Endothelial cell of umbilical vein (primary cell): ENCODE measurements around the gene CASP10. TPM values are rescaled to one million over a fixed set of nuclear protein-coding genes. Genes with fewer than 3 reads are reported as not detected.
A peak's percentile ranks its signal among the peaks of the same experiment; 100 is the strongest.

Experiments
- BruUV-seq: library from RNA; stranded (reverse); fragments of 400-500 nt; replicated peaks from 2 replicates; lab custom pipeline; 2021; lab: Mats Ljungman, UMichigan
- CTCF ChIA-PET: fragments of 300-600, 350-600 bp; sonication (Branson Sonifier 250); formaldehyde crosslinking; loops from one replicate; lab custom pipeline; 2021; ENCODE audit warnings: antibody characterized with exemption, inconsistent platforms; lab: Charles Lee
- POLR2A ChIA-PET: fragments of 300-600, 350-600 bp; sonication (Branson Sonifier 250); formaldehyde crosslinking; loops from one replicate; lab custom pipeline; 2021; ENCODE audit warnings: antibody characterized with exemption, inconsistent platforms; lab: Charles Lee
- DNase-seq: peaks from one replicate; pipeline ENCODE4 v3.0.0-alpha.2; 2011; ENCODE audit warnings: low read depth, low spot score
- FAIRE-seq: peaks from 2 replicates; lab custom pipeline; 2011; peaks lifted over from hg19 to GRCh38; lab: Jason Lieb, UNC
- H2AFZ ChIP-seq: 2 replicates; pipeline ENCODE4 v1.6.0; 2012; ENCODE audit warnings: low read depth, low read length, control low read depth, inconsistent platforms
- H3K27ac ChIP-seq: 2 replicates; pipeline ENCODE4 v1.5.1; 2011; ENCODE audit warnings: low read depth, mild to moderate bottlenecking, control low read depth, low read length, moderate library complexity; ENCODE audit not compliant: insufficient read depth
- H3K27me3 ChIP-seq, 2 experiments: 2 replicates each; pipeline versions ENCODE4 v1.6.0 to v1.6.1; 2011; ENCODE audit warnings: low read length in 2 of 2, mixed read lengths in 1 of 2; ENCODE audit not compliant: control insufficient read depth in 2 of 2, insufficient read depth in 2 of 2
- H3K36me3 ChIP-seq, 2 experiments: 2 replicates in 1 of 2; 3 replicates in 1 of 2; pipeline ENCODE4 v1.5.1; 2011; ENCODE audit warnings: low read length in 2 of 2, mild to moderate bottlenecking in 1 of 2, moderate library complexity in 1 of 2; ENCODE audit not compliant: control insufficient read depth in 2 of 2, insufficient read depth in 2 of 2; ENCODE audit errors: extremely low read depth in 1 of 2
- H3K4me1 ChIP-seq: 3 replicates; pipeline ENCODE4 v1.5.1; 2011; ENCODE audit warnings: mild to moderate bottlenecking, low read length; ENCODE audit not compliant: control insufficient read depth, insufficient read depth; ENCODE audit errors: extremely low read depth
- H3K4me2 ChIP-seq: 2 replicates; pipeline ENCODE4 v1.6.1; 2011; ENCODE audit warnings: low read length, control low read depth, mixed read lengths; ENCODE audit not compliant: insufficient read depth
- H3K4me3 ChIP-seq, 3 experiments: fragments of 200-600 bp in 1 of 3; sonication (generic), shearing (Covaris generic) in 1 of 3; replicated peaks in 1 of 3; 2 replicates each; pipeline ENCODE4 v1.5.1; 2011 to 2016; ENCODE audit warnings: control low read depth in 3 of 3, low read length in 3 of 3, mild to moderate bottlenecking in 2 of 3, inconsistent platforms in 1 of 3, low read depth in 1 of 3, moderate library complexity in 1 of 3; ENCODE audit not compliant: insufficient read depth in 1 of 3
- H3K79me2 ChIP-seq: 2 replicates; pipeline ENCODE4 v1.6.0; 2012; ENCODE audit warnings: low read length, inconsistent platforms; ENCODE audit not compliant: control insufficient read depth, insufficient read depth
- H3K9ac ChIP-seq: replicated peaks from 2 replicates; pipeline ENCODE3; 2011; ENCODE audit warnings: low read length, control low read depth; ENCODE audit not compliant: insufficient read depth; ENCODE audit errors: extremely low read depth
- H3K9me1 ChIP-seq: replicated peaks from 3 replicates; pipeline ENCODE4 v1.6.0; 2011; ENCODE audit warnings: mild to moderate bottlenecking, low read length; ENCODE audit not compliant: control insufficient read depth, insufficient read depth; ENCODE audit errors: extremely low read depth
- H3K9me3 ChIP-seq: replicated peaks from 2 replicates; pipeline ENCODE4 v1.5.1; 2012; ENCODE audit warnings: low read length, inconsistent platforms; ENCODE audit not compliant: control insufficient read depth, insufficient read depth
- H4K20me1 ChIP-seq: replicated peaks from 2 replicates; pipeline ENCODE3; 2011; ENCODE audit warnings: mild to moderate bottlenecking, low read length; ENCODE audit not compliant: control insufficient read depth, insufficient read depth; ENCODE audit errors: extremely low read depth
- EZH2 ChIP-seq: IDR thresholded peaks from 2 replicates; pipeline ENCODE4 v1.6.1; 2012; ENCODE audit warnings: borderline replicate concordance, low read depth, mild to moderate bottlenecking, moderate library complexity, low read length, inconsistent platforms; ENCODE audit not compliant: severe bottlenecking
- FOS ChIP-seq: IDR thresholded peaks from 2 replicates; pipeline ENCODE4 v1.6.1; 2011; ENCODE audit warnings: mild to moderate bottlenecking, low read length, moderate library complexity, borderline replicate concordance; ENCODE audit not compliant: insufficient read depth
- GATA2 ChIP-seq: IDR thresholded peaks from 2 replicates; pipeline ENCODE4 v1.7.0; 2011; ENCODE audit warnings: low read depth, mild to moderate bottlenecking, moderate library complexity, mixed read lengths, low read length; ENCODE audit not compliant: insufficient read length, insufficient read depth
- JUN ChIP-seq: IDR thresholded peaks from 2 replicates; pipeline ENCODE4 v1.6.1; 2011; ENCODE audit warnings: borderline replicate concordance, low read depth; ENCODE audit not compliant: insufficient read length, insufficient read depth
- MYC ChIP-seq: IDR thresholded peaks from one replicate; pipeline ENCODE4 v1.6.1; 2011; ENCODE audit warnings: mild to moderate bottlenecking, low read depth, low read length
- POLR2A ChIP-seq: IDR thresholded peaks from 2 replicates; pipeline ENCODE4 v1.6.1; 2012; ENCODE audit warnings: low read depth, mild to moderate bottlenecking, control low read depth, low read length
- POLR2AphosphoS5 ChIP-seq: IDR thresholded peaks from 2 replicates; pipeline ENCODE4 v1.6.1; 2012; ENCODE audit warnings: low read depth, mild to moderate bottlenecking, control low read depth, low read length, moderate library complexity; ENCODE audit not compliant: insufficient read depth
- dilution Hi-C: fragments of 300-500 bp; cut with MboI; formaldehyde crosslinking; loops from one replicate; pipeline ENCODE4 v1.15.0; 2019; ENCODE audit warnings: low sequenced_read_pairs; ENCODE audit not compliant: extremely low pct_ligation_motif_present
- intact Hi-C: fragments of 100-400 bp; cut with micrococcal nuclease; formaldehyde crosslinking; loops from one replicate; pipeline ENCODE4 v1.10.0; 2022
- polyA plus RNA-seq, 4 experiments: library from polyadenylated mRNA; depleted of rRNA in 3 of 4; stranded (reverse) in 3 of 4; unstranded in 1 of 4; fragments of >200 nt; gene quantifications; 2 replicates each; pipeline versions ENCODE4 v1.2.1 to v1.2.3, GENCODE V29; 2011 to 2012; ENCODE audit warnings: missing spikeins in 1 of 4
- total RNA-seq: library from RNA; stranded (reverse); gene quantifications from 2 replicates; pipeline ENCODE4 v1.2.3, GENCODE V29; 2021
- TF ChIP-seq, protein P1 (sequence below), 2 donors: IDR thresholded peaks; 1 replicate in 1 of 2; 2 replicates in 1 of 2; pipeline ENCODE4 v1.5.1; 2011; ENCODE audit warnings: low read length in 2 of 2, mild to moderate bottlenecking in 2 of 2, moderate library complexity in 2 of 2, control low read depth in 1 of 2, inconsistent platforms in 1 of 2, low read depth in 1 of 2; ENCODE audit not compliant: insufficient read depth in 1 of 2; ENCODE audit errors: extremely low read depth in 1 of 2
- TF ChIP-seq, protein P2 (sequence below): IDR thresholded peaks from 2 replicates; pipeline ENCODE4 v1.6.1; 2011; ENCODE audit not compliant: insufficient read depth, insufficient read length

The CASP10 gene
- total and polyA plus RNA-seq, 2 donors (not counting 3 experiments of a cell fraction or from before 2014, with no cell fraction given): 16.4 to 37.6 TPM

DNA sequence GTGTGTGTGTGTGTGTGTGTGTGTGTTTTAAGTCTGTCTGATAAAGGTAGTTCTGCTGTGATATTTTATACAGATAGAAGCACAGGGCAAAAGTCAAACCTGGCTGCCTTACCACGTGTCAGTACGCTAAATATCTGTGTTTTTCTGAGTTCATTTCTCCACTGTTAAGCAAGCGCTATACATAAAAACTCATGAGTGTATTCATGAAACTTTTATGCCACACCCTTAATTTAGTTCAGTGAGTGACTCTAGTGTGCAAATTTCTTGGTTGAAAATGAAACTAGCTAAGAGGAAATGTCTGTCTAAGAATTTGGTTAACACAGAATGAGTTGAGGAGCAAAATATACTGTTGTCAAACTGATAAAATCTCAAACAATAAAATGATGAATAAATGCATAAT, 11.2 kb downstream of the CASP10 start:
- no TSS peak for BruUV-seq
- intact Hi-C loops (no loop called here), dilution Hi-C loops (loop anchor here (25.0 kb wide), 1 partner anchor 282 kb away; no protein-coding TSS in a partner anchor)
- Histone ChIP-seq H3K4me3 (no peak overlapping the region), H3K9me3 (no peaks in the 10 kb centered on the region), H3K27ac (no peak overlapping the region), H3K4me2 (peak overlapping the region; percentile 24), H3K36me3 (peaks cover 12 to 15% of the 10 kb centered on the region in 2 experiments), H3K79me2 (peaks cover 4% of the 10 kb centered on the region), H2AFZ (no peak overlapping the region), H3K27me3 (no peaks in the 10 kb centered on the region), H3K9ac (no peak overlapping the region), H4K20me1 (no peaks in the 10 kb centered on the region), H3K4me1 (peaks cover 35% of the 10 kb centered on the region), H3K9me1 (no peaks in the 10 kb centered on the region)
- FAIRE-seq: no peak
- no peak for TF ChIP-seq MYC
- TF ChIP-seq, protein P1, sequence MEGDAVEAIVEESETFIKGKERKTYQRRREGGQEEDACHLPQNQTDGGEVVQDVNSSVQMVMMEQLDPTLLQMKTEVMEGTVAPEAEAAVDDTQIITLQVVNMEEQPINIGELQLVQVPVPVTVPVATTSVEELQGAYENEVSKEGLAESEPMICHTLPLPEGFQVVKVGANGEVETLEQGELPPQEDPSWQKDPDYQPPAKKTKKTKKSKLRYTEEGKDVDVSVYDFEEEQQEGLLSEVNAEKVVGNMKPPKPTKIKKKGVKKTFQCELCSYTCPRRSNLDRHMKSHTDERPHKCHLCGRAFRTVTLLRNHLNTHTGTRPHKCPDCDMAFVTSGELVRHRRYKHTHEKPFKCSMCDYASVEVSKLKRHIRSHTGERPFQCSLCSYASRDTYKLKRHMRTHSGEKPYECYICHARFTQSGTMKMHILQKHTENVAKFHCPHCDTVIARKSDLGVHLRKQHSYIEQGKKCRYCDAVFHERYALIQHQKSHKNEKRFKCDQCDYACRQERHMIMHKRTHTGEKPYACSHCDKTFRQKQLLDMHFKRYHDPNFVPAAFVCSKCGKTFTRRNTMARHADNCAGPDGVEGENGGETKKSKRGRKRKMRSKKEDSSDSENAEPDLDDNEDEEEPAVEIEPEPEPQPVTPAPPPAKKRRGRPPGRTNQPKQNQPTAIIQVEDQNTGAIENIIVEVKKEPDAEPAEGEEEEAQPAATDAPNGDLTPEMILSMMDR (IDR thresholded peaks at IDR 0.05; ENCODE audit: extremely low read depth in 1 of 2, insufficient read depth in 1 of 2, low read depth in 1 of 2, low read length in 2 of 2): no peak
- TF ChIP-seq POLR2AphosphoS5: no peak
- no peak for TF ChIP-seq FOS
- TF ChIP-seq EZH2: no peak
- TF ChIP-seq, protein P2, sequence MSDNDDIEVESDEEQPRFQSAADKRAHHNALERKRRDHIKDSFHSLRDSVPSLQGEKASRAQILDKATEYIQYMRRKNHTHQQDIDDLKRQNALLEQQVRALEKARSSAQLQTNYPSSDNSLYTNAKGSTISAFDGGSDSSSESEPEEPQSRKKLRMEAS: no peak
- TF ChIP-seq GATA2: no peak
- no peak for TF ChIP-seq POLR2A
- no peak for TF ChIP-seq JUN
- ChIA-PET POLR2A (interaction anchor here (0.7 kb wide), 1 partner anchor 11 kb away, joined by 3 read pairs; the partner anchor contains the start of gene CASP10), CTCF (interaction anchor here (0.8 to 3.8 kb wide), 8 partner anchors 11 to 38 kb away, joined by 3 to 27 read pairs (median 6); partner anchors contain the start of gene CASP10)
- DNase-seq: no peak
